Frontal cortex (tissue), 4 donors: ENCODE results near the gene CLEC16A. TPM values are rescaled to one million over a fixed set of nuclear protein-coding genes. Genes with fewer than 3 reads are reported as not detected.

Experiments
- DNase-seq, 2 donors: peaks; one replicate each; pipeline ENCODE4 v3.0.0; 2012; ENCODE audit warnings: low spot score in 2 of 2
- FAIRE-seq: peaks from 2 replicates; lab custom pipeline; 2012; peaks lifted over from hg19 to GRCh38; lab: Jason Lieb, UNC
- total RNA-seq: library from RNA; depleted of rRNA; stranded (reverse); fragments of >200 nt; gene quantifications from one replicate; pipeline ENCODE4 v1.2.3, GENCODE V29; 2014
- donor health status: control.
- donor health status: control.
- donor health status: control.

Gene CLEC16A
- total RNA-seq, 1 donor from 2014 or later, result 31.4 TPM

DNA sequence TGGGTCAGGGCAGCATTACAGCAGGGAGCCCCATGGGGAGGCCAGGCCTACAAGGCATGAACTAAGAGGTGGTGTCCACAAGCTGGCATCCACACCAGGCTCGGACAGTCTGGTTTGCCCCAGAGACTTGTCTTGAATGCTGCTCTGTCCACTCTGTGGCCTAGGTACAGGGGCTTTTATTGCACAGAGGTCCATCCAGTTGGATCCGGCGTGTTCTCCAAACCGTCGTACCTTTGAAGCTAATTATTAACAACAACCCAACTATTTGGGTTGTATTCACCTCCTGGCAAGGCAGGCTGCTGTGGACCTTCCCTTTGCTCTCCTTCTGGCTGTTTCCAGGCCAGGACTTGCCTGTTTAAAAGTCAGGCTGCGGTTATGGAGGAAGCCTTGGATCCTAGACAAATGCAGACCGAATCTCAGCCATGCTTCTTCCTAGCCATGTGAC lies 123.4 kb downstream of the CLEC16A start:
- FAIRE-seq (no peak), DNase-seq (no peak)

- FAIRE-seq, result no peak
Observed at GRCh38 chr16:11071829-11072228, 127.5 kb downstream of the CLEC16A start.

GRCh38 chr16:11072420-11073153 lies 128.2 kb downstream of the CLEC16A start:
- DNase-seq, result no peak
- FAIRE-seq, result no peak

More at GRCh38 chr16:11071829-11072228, 127.5 kb downstream of the CLEC16A start:
- no peak for DNase-seq

- FAIRE-seq (no peak), DNase-seq (no peak)
Observed at GRCh38 chr16:11073407-11073999, 129.1 kb downstream of the CLEC16A start.

DNA sequence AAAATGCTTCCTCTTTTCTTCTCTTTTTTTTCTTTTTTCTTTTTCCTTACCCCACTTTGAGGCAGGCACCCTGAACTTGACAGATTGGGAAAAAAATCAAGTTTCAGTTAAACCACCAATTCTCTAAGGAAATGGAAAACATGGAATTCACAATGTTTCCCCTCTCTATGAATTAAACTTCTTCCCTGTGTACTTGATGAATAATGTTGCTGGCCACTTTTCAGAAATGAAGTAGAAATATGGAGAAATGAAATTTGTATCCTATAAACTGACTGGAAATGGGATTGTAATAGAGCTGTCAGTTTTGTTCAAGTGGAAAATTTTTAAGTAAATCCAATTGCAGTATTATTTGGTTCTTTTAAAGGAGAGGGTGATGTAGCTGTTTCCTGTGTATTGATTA lies 129.8 kb downstream of the CLEC16A start:
- no peak for DNase-seq
- no peak for FAIRE-seq

DNA sequence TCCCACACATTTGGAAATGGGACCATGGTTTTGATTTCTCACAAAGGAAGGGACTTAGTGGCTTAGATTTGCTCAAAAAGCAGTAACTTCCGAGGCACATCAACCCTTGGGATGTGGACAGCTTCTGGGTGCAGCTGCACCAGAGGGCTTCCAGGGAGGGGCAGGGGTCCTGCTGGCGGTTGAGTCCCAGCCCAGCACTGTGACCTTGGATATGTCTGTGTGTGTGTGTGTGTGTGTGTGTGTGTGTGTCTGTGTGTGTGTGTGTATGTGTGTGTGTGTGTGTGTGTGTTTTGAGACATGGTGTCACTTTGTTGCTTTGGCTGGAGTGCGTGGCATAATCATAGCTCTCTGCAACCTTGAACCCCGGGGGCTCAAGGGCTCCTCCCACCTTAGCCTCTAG lies 130.8 kb downstream of the CLEC16A start:
- DNase-seq (no peak), FAIRE-seq (no peak)

GRCh38 chr16:11076259-11077018 lies 132.1 kb downstream of the CLEC16A start:
- no peak for FAIRE-seq
- no peak for DNase-seq

DNA sequence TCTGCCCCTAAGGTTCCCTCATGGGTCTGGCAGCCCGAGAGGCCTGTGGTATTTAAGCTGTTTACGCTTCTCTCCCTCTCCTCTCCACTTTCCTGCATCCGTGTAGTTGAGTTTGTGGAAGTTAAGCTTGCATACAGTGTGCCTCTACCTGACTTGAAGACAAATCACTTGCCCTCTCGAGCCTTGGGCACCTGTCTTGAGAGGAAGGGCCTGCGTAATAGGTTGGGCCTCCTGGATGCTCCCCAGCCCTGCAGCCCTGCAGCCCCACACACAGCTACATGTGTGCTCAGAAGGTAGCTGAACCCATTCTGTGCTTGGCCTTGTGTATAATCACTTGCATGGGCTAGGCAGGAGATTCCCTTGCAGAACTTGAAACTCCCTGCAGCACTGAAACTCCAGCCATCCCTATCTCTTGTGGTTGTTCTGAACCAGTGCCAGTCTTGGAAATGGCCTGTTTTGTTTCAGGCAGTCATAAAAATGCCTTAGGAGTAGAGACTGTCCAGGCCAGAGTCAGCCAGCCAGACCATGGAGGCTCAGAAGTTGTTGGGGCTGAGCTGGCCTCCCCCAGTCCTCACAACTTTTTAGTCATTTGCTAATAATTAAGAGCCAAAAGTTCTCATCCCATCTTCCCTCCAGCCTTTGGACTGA lies 134.6 kb downstream of the CLEC16A start:
- no peak for DNase-seq
- FAIRE-seq, result no peak

GRCh38 chr16:11079652-11080187 lies 135.4 kb downstream of the CLEC16A start:
- DNase-seq (no peak), FAIRE-seq (no peak)

GRCh38 chr16:11080327-11080967 lies 136.1 kb downstream of the CLEC16A start:
- FAIRE-seq (no peak), DNase-seq (no peak)

DNA sequence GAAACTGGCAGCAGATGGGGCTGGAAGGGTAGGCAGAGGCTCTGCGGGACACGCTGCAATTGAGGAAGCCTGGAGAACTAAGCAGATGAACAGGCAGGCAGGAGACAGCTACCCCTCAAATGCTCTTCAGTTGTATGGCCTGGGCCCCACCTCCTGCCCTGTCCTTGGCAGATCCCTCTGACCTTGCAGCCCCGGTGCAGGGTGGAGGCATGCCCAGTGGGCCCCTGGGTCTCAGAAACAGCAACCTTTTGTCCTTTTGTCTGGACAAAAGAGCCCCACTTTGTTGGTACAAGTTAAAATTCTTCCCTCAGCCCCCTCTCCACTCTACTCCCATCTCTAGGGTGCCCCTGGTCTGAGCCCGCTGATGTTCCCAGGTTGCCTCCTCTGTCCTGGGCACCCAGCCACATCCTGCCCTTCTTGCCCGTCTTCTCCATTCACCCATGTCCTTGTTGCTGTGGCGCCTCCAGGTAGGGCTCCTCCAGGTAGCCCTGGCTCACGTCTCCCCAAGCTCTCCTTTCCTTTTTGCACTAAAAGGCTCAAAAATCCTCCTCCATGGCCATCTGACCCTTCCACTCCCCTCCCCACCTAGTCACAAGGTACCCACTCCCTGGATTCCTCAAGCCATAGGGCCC lies 136.8 kb downstream of the CLEC16A start:
- FAIRE-seq (no peak), DNase-seq (no peak)

DNA sequence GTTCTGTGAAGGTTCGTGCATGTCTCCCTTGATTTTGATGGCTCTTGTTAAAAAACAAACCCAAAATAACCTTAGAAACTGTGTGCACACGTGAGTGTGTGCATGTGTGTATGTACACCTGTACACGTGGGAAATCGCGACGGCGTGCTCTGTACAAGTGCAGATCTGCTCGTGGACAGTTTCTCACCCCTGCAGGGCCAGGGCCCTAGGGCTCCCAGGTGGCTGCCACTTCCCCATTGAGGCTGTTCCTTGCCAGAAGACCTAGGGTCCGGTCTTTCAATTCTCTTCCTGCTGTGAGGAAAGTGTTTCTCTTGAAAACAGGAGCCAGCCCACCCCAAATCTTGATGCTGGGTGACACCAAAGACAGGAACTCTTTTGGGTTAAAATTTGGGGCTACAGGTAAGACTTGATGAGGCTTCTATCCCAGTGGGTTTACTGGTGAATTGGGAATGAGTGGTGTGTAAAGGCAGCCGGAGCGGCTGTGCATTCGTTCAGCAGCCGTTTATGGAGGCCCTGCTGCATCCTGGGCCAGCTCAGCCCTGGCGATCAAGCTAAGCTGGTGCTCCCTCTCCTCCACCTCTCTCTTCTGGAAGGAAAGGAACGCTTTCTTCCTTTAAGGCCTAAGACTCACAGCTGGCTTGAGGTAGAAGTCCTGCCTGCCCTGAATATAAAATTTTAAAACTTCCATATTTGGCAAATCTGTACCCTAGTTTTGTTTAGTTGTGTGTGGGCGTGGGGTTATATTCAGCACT lies 137.9 kb downstream of the CLEC16A start:
- no peak for FAIRE-seq
- DNase-seq, result no peak

DNA sequence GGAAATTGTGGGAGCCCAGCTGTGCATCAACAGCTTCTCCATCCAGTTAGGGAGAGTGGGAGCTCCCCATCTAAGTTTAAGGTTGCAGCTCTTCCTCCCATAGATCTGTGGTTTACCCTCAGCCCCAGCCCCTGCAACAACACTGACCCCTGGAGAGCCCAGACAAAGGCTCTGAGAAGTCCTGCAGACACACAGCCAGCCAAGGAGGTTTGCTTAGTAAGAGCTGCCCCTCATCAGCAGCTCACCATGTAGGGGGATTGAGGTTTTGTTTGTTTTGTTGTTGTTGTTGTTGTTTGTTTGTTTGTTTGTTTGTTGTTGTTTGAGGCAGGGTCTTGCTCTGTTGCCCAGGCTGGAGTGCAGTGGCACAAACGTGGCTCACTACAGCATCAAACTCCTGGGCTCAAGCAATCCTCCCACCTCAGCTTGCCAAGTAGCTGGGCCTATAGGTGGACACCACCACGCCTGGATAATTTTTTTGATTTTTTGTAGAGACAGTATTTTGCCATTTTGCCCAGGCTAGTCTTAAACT lies 138.6 kb downstream of the CLEC16A start:
- no peak for FAIRE-seq
- no peak for DNase-seq

DNA sequence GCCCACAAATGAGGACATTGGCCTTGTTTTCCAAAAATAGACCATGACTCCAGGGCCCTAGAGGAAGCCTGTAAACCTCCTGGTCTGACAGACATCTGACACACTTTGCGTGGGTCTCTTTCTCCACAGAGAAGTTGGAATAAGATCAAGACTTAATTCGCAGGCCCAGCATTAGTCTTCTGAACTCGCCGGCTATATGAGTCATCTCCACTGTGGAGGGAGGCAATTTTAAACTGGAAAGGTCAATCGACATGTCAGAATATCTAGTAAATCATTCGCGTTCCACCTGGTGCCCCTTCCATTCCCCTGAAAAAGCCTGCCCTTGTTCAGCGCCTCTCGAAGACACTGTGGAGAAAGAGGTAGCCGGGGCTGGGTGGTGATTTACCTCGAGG lies 140.1 kb downstream of the CLEC16A start:
- FAIRE-seq (no peak), DNase-seq (no peak)

GRCh38 chr16:11084876-11085485 lies 140.6 kb downstream of the CLEC16A start:
- DNase-seq, result no peak
- FAIRE-seq, result no peak

DNA sequence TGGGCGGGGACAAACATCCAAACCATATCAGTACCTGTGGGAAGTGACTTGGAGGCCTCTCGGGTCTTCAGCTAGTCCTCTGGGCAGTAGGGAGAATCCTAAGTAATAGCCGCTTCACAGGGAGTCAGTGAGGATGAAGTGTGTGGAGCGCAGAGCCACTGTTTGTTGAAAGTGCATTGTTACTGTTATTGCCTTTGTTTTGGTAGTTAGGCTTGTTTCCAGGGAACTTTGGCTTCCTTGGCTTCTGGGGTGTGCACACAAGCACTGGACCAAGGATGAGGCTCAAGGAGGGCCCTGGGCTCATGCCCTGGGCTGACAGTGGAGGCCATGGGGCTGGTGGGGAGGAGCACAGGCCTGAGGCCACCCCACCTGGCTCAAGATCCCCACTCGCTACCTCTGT lies 141.6 kb downstream of the CLEC16A start:
- no peak for FAIRE-seq
- no peak for DNase-seq

- FAIRE-seq (no peak), DNase-seq (no peak)
Observed at GRCh38 chr16:11087691-11088073, 143.3 kb downstream of the CLEC16A start.
